Measurements from ENCODE around the gene SLC52A3.

SLC52A3 gene

DNA sequence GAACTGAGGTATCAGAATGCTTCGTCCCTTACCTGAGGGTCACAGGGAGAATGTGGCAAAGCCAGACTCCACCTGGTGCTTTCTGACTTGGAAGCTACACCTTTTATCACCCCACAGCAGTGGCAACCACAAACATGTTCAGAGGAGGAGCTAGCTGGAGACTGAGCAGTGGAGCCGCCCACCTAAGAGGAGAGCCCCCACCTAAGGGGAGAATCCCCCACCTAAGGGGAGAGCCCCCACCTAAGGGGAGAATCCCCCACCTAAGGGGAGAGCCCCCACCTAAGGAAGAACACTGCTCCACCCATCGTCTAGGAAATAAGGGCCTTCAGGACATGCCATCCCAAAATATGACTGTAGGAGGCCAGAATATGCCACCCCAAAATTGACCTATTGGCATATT, 4.0 kb downstream of the SLC52A3 start:
- DNase-seq = no peak

DNA sequence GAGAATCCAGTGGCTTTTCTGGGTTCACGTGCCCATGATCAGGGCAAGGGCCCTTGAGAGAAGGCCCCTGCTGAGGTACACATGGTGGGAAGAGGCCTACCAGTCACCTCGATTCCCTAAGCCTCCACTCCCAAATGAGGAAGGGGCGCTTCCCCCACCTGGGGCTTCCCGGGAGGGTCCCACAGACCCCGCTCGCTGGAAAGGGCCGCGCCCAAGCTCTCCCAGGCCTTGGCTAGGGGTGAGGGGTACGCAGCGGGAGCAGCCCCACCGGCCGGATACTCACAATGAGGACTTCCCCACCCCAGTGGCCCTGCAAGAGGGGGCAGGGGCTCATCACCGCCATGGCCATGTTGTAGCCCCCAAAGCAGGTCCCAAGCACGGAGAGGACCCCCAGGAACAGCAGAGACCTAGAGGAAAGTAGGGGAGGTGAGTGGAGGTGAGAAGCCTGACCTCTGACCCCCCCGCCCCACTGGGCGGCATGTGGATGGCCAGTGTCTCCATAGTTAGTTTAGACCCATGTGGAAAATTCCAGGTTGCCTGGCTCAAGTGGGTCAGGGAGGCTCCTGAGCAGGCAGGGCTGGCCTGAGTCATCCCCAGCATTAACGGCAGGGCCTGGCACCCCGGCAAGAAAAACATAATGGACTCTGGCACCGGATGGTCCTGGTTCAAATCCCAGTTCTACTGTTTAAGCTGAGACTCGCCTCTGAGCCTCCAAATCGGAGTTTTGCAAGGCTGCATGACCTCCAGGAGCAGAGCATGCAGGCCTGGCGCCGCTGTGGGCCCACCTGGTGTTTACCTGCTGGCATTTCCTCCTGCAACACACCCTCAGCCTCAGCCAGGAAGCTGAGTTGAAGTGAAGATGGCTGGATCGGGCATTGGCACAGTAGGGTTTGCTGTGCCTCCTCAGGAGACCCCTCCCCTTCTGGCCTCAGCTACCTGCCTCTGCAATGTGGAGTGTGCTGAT, 6.6 kb downstream of the SLC52A3 start:
- DNase-seq = no peak

DNA sequence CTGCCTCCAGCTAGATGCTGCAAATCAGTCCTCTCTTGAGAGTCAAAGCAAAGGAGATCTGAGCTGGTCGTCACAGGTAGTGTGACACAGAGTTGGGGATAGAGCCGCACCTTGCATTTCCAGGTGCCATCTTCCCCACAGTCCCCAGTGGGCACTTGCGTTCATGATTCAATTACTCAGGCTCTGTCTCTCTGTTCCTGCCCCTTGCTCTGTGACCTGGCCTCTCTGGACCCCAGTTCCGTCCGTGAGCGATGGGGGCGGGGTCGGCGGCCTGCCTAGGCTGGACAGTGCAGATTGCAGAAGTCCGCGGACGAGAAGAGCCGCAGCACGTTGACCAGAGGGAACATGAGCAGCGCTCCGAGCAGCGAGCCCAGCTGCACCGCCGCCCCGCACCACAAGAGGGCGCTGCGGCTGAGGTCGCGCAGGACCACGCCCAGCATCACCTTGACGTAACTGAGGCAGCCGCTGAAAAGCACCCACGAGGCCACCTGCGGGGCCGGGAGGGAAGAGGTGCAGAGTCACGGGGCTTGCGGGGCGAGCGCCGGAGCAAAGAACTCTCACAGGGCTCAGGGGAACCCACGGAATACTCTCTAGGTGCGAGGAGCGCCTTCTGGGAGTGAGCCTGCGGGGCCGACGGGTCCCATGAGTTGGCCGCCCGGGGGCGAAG, 7.4 kb downstream of the SLC52A3 start:
- no peak for DNase-seq

DNA sequence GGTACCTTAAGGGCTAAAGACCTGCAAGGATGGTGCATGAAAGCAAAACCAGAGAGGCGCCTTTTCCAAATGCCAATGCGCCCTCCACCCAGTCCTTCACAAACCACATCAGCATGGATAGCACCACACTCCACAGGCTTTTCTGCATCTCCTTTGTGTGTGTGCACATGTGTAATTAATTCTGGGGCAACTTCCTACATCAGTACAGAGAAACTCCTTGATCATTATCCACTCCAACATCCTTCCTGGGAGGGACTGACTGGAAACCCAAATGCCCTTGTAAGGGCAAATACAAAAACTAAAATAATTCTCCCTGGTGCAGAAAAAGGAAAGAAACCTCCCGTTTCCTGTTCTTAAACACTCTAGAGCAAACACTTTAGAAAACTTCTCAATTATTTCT, 10.8 kb downstream of the SLC52A3 start:
- no peak for DNase-seq

DNA sequence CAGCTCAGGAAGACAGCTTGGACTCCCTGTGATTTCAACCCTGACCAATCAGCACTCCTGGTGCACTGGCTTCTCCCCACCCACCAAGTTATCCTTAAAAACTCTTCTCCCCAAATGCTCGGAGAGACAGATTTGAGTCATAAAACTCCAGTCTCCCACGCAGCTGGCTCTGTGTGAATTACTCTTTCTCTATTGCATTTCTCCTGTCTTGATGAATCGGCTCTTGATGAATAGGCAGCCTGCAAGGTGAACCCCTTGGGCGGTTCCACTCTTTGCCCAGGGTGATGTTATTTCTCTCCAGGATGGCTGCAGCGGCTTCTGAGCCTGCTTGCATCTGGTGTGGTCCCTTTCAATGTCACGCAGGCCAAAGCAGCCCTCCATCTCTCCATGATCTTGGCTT, 12.4 kb downstream of the SLC52A3 start:
- DNase-seq = no peak

DNA sequence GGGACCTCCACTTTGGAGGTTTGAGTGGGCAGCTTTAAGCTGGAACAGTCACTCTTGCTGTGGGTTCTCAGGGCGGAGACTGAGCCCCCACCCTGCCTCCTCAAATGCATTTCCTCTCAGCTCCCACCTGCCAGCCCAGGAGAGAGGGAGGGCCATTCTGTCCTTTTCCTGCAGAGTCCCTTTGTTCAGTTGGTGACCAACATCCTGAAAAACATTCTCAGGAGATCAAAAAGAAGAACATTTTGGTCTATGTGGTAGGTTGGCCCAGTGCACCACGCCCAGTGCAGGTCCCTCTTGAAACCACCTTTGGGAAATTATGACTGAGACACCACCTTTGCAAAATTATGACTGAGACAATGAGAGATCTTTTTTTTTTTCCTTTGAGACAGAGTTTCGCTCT, 13.4 kb downstream of the SLC52A3 start:
- no peak for DNase-seq

DNA sequence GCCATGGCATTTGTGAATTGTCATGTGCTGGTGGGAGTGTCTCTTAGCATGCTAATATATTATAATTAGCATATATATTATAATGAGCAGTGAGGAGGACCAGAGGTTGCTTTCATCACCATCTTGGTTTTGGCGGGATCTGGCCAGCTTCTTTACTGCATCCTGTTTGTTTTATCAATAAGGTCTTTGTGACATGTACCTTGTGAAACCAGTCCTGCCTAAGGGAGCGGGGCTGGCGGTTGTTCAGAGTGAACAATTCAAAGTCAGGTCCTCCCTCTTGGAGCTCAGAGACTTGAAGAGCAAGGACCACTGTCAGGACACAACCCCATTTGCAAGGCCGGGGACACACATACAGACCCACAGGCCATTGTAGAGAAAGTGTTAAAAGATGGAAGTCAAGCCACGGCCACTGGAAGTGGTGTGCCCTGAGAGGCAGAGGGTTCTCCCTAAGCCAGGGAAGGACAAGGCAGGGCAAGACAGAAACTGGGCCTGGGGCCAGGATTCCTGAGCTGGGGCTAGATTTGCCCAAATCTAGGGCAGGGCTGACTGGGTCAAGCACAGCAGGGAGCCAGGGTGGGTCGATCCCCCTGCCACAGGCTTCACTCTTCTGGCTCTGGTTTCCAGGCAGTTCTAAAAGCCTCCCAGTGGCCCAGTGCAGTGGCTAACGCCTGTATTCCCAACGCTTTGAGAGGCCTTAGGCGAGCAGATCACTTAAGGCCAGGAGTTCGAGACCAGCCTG, 14.2 kb downstream of the SLC52A3 start:
- DNase-seq = no peak

DNA sequence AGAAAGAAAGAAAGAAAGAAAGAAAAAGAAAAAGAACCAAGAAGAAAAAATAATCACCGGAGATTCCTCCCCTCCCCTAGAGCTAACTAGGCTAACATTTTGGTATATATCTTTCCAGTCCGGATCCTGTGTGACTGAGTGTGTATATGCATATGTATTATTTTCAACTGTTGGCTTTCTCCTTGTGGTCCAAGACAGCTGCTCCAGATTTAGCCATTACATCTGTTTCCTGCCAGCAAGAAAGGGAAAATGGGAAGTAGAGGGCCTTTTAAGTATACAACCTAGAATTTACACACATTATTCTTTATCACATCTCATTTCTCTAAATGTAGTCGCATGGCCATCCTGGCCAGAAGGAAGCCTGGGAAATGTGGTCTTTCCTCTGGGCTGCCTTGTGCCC, 15.2 kb downstream of the SLC52A3 start:
- no peak for DNase-seq

DNA sequence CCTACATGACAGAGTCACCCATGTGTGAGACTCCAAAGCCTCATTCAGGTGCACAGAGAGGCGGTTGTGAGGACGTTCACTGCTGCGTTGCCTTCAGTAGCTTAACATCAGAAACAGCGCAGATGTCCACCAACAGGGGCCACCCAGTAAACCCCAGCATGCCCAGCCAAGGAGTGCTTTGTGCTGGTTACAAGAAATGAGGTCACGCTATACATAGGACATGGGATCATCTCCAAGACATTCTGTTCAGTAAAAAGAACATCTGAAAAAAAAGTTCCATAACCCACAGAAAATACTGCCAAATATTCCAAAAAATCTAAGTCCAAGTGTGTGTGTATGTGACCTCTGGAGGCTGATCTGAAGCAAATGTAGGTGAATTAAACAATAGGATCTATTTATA, 16.0 kb downstream of the SLC52A3 start:
- no peak for DNase-seq

DNA sequence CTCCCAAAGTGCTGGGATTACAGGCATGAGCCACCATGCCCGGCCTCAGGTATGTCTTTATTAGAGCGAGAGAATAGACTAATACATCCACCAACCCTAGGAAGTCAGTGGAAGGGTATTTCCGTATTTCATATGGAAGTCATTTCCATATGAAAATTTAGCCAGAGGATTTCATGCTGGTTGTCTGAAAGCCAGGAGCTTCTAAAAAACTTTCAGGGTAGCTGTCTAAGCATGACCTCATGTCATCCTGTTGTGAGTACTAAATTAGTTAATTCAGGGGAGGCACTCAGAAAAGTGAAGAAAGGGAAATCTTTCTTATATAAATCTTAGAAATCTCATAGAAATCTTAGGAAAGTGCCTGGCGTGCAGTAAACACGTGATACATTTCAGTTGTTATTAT, 16.5 kb downstream of the SLC52A3 start:
- no peak for DNase-seq

DNA sequence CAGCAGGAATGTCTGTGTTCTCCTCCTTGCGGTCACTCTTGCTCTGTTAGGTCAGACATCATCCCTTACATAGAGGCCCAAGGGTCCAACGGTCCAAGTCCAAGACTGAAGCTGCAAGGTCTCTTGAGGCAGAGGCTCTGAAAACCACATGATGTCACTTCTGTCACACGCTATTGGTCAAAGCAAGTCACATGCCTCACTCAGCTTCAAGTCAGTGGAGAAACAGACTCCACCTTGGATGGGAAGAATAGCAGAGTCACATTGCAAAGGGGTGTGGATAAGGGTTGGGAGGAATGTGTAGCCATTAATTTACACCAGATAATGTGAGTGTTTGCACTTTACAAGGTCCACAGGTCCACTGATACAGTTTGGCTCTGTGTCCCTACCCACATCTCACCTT, 17.5 kb downstream of the SLC52A3 start:
- DNase-seq = no peak

DNA sequence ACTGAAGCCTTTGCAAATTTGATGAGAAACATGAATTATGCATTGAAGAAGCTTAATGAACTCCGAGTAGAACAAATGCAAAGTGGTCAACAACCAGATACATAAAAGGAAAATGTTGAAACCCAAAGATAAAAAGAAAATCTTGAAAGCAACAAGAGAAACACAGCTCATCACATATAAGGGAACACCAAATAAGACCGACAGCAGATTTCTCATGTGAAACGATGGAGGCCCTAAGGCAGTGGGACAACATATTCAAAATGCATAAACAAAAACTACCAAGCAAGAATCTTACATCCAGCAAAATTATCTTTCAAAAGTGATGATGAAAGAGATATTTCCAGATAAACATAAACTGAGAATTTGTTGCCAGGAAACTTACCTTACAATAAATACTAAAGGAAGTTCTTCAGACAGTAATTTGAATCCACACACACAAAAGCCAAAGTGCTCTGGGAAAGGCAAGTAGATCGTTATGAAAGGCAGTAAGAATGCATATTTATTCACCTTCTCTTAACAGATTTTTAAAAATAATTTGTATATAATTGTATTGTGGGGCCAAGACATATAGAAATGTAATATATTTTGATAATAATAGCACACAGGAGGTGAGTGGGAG, 22.5 kb downstream of the SLC52A3 start:
- DNase-seq = no peak

DNA sequence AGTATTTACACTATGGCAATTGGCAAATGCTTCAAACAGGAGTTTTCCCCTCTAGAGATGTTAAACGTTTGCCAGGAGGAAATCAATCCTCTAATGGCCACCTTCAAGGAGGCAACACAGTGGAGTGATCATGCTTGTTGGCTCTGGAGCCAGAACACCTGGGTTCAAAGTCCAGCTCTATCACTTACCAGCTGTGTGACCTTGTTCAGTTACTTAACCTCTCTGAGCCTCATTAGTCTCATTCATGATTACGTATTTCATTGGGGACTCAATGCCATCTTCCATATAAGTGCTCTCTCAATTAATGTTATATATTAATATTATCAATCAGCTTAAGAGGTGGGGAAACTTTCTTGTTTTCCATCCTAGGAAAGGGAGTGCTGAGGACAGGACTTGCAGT, 26.1 kb downstream of the SLC52A3 start:
- DNase-seq = no peak

DNA sequence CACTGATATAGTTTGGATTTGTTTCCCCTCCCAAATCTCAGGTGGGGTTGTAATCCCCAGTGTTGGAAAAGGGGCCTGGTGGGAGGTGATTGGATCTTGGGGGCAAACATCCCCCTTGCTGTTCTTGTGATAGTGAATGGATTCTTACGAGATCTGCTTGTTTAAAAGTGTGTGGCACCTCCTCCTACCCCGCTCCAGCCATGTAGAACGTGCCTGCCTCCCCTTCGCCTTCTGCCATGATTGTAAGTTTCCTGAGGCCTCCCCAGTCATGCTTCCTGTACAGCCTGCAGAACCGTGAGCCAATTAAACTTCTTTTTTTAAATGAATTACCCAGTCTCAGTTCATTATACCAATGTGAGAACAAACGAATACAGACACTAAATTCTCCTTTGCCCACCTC, 26.7 kb downstream of the SLC52A3 start:
- no peak for DNase-seq

DNA sequence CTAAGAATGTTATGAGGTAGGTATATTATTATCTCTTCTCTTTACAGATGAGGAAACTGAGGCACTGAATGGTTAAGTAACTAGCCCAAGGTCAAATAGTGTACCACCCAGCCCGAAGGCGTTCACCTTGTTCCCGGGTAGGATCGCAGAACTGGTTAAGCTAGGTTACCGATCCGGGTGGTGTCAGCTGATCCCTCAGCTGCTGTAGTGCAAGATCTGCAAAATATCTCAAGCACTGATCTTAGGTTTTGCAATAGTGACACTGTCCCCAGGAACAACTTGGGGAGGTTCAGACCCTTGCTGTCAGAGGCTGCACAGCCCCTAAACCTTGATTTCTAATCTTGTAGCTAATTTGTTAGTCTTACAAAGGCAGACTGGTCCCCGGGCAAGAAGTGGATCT, 28.1 kb downstream of the SLC52A3 start:
- DNase-seq = no peak

DNA sequence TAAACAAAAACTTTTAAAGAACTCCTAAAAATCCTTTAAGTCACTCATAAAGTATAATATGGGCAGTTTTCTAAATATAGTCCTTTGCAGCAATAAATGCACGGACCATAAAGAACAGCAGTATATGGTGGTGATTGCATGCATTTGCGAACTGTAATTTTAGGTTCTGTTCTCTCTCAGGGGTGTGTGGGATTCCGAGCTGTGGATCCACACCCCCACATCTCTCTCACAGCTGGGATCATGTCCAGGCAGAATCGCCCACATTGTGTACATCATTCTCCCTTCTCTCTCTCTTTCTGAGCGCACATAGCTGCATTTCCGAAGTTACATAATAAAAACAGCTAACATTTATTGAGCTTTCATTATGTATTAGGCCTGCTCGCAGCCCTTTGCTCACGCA, 28.6 kb downstream of the SLC52A3 start:
- no peak for DNase-seq

DNA sequence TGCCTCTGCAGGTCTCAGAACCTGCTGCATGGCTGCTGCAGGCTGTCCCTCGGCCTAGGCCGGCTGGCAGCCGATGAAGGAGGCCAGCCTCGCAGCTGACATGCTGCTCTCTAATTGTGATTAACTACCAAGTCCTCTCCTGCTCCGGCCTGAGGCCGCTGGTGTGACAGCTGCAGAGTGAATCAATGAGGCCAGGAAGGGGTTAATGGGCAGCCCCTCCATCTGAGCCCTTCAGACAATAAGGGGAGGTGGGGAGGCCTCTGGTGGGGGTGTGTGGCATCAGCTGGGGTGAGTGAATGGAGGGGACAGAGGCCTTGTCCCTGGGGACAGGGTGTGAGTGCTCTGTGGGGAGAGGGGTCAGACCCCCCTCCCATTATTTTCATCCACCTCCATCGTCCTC, 34.4 kb downstream of the SLC52A3 start:
- no peak for DNase-seq

DNA sequence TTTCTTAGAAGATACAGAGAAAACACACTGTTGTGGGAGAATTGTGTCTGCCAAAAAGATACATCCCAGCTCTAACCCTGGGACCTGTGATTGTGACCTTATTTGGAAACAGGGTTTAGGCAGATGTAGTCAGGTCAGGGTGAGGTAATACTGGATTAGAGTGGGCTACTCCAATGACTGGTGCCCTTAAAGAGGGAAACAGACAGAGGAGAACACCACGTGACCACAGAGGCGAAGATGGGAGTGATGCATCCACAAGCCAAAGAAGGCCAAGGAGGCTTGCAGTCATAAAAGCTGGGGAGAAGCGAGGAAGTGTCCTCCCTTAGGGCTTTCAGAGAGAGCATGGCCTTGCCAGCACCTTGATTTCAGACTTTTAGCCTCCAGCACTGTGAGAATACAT, 35.6 kb downstream of the SLC52A3 start:
- no peak for DNase-seq

DNA sequence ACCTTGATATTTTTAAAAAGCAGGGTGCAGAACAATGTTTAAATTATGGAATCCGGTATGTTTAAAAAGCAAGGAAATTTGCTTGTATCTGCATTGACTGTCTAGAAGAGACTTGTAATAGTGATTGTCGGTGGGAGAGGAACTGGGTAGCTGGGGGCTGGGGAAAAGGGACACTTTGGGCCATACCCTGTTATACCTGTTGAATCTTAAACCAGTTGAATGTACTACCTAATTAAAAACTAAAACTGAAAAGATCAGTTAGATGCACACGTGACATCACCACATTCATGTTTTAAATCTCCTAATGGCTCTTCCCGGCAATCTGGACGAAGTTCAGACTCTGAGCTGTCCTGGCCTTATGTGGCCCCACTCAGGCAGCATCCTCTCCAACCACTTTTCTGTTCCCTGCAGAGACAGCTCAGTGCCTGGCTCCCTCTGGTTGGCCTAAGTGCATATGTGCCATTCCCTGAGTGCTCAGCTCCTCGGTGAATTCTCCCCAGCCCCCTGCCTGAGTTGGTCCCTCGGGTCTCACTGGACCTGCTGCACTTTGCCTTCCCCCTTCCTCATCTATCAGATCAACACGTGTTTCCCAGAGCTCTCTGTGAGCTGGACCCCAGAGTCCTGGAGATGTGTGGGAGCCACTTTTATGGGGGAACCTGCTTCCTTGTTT, 36.3 kb downstream of the SLC52A3 start:
- no peak for DNase-seq

DNA sequence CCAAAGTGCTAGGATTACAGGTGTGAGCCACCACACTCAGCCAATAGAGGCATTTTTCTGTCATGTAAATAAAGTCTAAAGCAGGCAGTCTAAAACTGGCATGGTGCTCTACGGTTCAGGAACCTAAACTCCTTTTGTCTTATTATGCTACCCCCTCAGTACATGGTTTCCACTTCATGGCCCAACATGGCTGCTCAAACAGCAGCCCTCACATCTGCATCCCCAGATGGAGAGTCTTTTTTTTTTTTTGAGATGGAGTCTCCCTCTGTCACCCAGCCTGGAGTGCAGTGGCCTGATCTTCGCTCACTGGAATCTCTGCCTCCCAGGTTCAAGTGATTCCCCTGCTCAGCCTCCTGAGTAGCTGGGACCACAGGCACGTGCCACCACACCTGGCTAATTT, 38.3 kb downstream of the SLC52A3 start:
- no peak for DNase-seq

DNA sequence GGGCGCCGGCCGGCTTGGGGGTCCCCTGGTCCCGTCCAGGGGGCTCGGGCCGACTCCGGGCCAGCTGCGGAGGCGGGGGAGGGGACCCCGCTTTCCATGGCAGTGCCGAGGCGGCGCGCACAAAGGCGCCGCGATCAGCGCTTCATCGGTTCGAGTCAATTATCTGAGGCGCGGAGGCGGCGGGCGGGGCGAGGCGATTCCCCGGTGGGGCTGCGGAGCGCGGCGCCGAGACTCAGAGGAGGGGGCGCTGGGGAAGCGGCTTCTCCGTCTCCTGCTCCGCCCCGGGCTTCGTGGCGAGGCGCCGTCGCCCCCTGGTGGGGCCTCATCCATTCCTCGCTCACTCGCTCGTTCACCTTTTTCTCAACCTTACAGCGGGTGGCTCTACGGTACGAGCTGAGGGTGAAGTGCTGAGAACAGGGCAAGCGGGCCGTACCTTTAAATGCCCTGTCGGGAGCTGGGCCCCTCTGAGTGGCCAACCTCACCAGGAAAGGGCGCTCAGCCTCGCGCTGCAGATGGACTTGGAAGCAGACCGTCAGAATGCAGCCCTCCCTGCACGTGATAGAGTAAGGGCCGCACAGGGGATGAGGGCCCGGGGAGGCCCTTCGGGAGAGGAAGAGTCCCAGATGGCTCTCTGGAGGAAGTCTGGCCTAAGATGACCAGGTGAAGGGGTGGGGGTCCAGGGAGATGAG, 39.9 kb downstream of the SLC52A3 start:
- no peak for DNase-seq

DNA sequence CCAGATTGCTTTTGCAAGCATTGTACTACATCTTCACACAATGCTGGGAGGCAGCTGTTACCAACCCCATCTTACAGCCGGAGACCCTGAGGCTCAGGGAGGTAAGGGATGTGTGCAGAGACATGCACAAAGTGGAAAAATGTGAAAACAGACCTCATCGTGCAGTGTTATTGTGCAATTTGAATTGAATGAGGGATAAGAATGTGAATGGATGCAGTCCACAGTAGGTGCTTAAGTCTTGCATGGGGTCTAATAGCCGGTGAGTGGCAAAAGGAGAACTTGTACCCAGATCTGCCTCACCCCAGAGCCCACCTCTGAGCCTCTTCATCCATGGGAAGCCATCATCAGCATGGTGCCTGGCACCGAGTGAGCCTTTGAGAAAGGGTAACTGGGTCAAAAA, 42.1 kb downstream of the SLC52A3 start:
- DNase-seq = no peak
